HG02763 (cell line): Measurements from ENCODE around the gene LCOR.
"Not testable (repeated sequence)": the region's sequence is repeated elsewhere in the genome, so short reads cannot be mapped to it uniquely, and the experiment has no call there.

Source experiments
- ATAC-seq: cut with Tn5 transposase; IDR thresholded peaks from one replicate; pipeline ENCODE4 v1.9.1; 2021; ENCODE audit warnings: mild to moderate bottlenecking, moderate library complexity; ENCODE audit not compliant: unreplicated experiment

Gene LCOR

GRCh38 chr10:96831867-96832720 lies at the start of gene LCOR:
LCOR (plus strand) TSS chr10:96832298; CDS start chr10:96949058, 116,760 bp downstream.
- peak; percentile 64 for ATAC-seq

- ATAC-seq, result no peak
Observed at GRCh38 chr10:96784253-96784652, 47.8 kb upstream of the LCOR start.

GRCh38 chr10:96789571-96790108 lies 42.5 kb upstream of the LCOR start:
- ATAC-seq, result no peak

GRCh38 chr10:96791902-96792301 lies 40.2 kb upstream of the LCOR start:
- no peak for ATAC-seq

- ATAC-seq, result no peak
Observed at GRCh38 chr10:96794836-96795733, 37.0 kb upstream of the LCOR start.

- ATAC-seq, result no peak
Observed at GRCh38 chr10:96797485-96797884, 34.6 kb upstream of the LCOR start.

- ATAC-seq, result no peak
Observed at GRCh38 chr10:96803288-96803664, 28.8 kb upstream of the LCOR start.

- ATAC-seq, result no peak
Observed at GRCh38 chr10:96814264-96814663, 17.8 kb upstream of the LCOR start.

- not testable (repeated sequence) for ATAC-seq
Observed at GRCh38 chr10:96818971-96819370, 13.1 kb upstream of the LCOR start.

GRCh38 chr10:96820765-96821164 lies 11.3 kb upstream of the LCOR start:
- no peak for ATAC-seq

GRCh38 chr10:96826438-96826837 lies 5.7 kb upstream of the LCOR start:
- no peak for ATAC-seq

- ATAC-seq, result no peak
Observed at GRCh38 chr10:96828609-96829008, 3.5 kb upstream of the LCOR start.

GRCh38 chr10:96829029-96829773 lies 2.9 kb upstream of the LCOR start:
- ATAC-seq, result no peak

- no peak for ATAC-seq
Observed at GRCh38 chr10:96830511-96831199, 1.4 kb upstream of the LCOR start.

GRCh38 chr10:96831200-96831866 lies 765 bp upstream of the LCOR start:
- no peak for ATAC-seq

GRCh38 chr10:96832721-96833219 lies 672 bp downstream of the LCOR start:
- peak; percentile 55 for ATAC-seq

GRCh38 chr10:96833220-96834001 lies 1.3 kb downstream of the LCOR start:
- peak; percentile 3 for ATAC-seq

GRCh38 chr10:96834120-96834519 lies 2.0 kb downstream of the LCOR start:
- no peak for ATAC-seq

- no peak for ATAC-seq
Observed at GRCh38 chr10:96835899-96836298, 3.8 kb downstream of the LCOR start.
